HFF-Myc (cell line): ENCODE results near the gene ACER3.
"Not testable (repeated sequence)": the region's sequence is repeated elsewhere in the genome, so short reads cannot be mapped to it uniquely, and the experiment has no call there.

Experiments used
- DNase-seq: peaks from one replicate; pipeline ENCODE4 v3.0.0-alpha.2; 2011; ENCODE audit warnings: low read depth; ENCODE audit errors: extremely low read depth
- H3K4me3 ChIP-seq: replicated peaks from 2 replicates; pipeline ENCODE4 v1.5.1; 2011; ENCODE audit warnings: low read depth, mild to moderate bottlenecking, control low read depth, low read length
- CTCF ChIP-seq: IDR thresholded peaks from 2 replicates; pipeline ENCODE4 v1.5.1; 2012; ENCODE audit warnings: mild to moderate bottlenecking, low read depth, low read length, control low read depth; ENCODE audit errors: missing control alignments

The ACER3 gene

GRCh38 chr11:76849376-76849775 lies 11.3 kb upstream of the ACER3 start:
- no peak for DNase-seq
- H3K4me3 ChIP-seq, result no peak overlapping the region
- no peak for TF ChIP-seq CTCF

GRCh38 chr11:76850130-76850529 lies 10.6 kb upstream of the ACER3 start:
- no peak overlapping the region for H3K4me3 ChIP-seq
- no peak for DNase-seq
- TF ChIP-seq CTCF, result no peak

GRCh38 chr11:76850815-76851214 lies 9.9 kb upstream of the ACER3 start:
- TF ChIP-seq CTCF, result no peak
- no peak for DNase-seq
- no peak overlapping the region for H3K4me3 ChIP-seq

GRCh38 chr11:76854709-76855108 lies 6.0 kb upstream of the ACER3 start:
- DNase-seq, result no peak

GRCh38 chr11:76855670-76856069 lies 5.0 kb upstream of the ACER3 start:
- not testable (repeated sequence) for H3K4me3 ChIP-seq, DNase-seq

More at GRCh38 chr11:76854709-76855108, 6.0 kb upstream of the ACER3 start:
- TF ChIP-seq CTCF, result no peak
- H3K4me3 ChIP-seq, result no peak overlapping the region

- TF ChIP-seq CTCF, result no peak
- no peak overlapping the region for H3K4me3 ChIP-seq
- no peak for DNase-seq
Measured at GRCh38 chr11:76856106-76856505, 4.6 kb upstream of the ACER3 start.

- no peak for TF ChIP-seq CTCF
- H3K4me3 ChIP-seq, result no peak overlapping the region
- no peak for DNase-seq
Measured at GRCh38 chr11:76856571-76856970, 4.1 kb upstream of the ACER3 start.
